SKM-1 (cell line): Measurements from ENCODE around the gene ABCB6.
"Not testable (repeated sequence)": the region's sequence is repeated elsewhere in the genome, so short reads cannot be mapped to it uniquely, and the experiment has no call there.

Experiments
- DNase-seq: peaks from one replicate; lab custom pipeline; 2025; ENCODE audit not compliant: unreplicated experiment; lab: John Stamatoyannopoulos, UW

The ABCB6 gene

GRCh38 chr2:219218732-219219701 lies at the start of gene ABCB6:
Gene ABCB6 (minus strand): TSS chr2:219218958. CDS start chr2:219218673, 285 bp downstream.
- DNase-seq, result no peak

GRCh38 chr2:219268294-219268693 lies 49.5 kb upstream of the ABCB6 start:
- no peak for DNase-seq

- no peak for DNase-seq
These were observed 48.1 kb upstream of the ABCB6 start for GRCh38 chr2:219266886-219267285.

GRCh38 chr2:219266232-219266631 lies 47.5 kb upstream of the ABCB6 start:
- DNase-seq, result no peak

- DNase-seq, result no peak
These were observed 42.5 kb upstream of the ABCB6 start for GRCh38 chr2:219261024-219261855.

- not testable (repeated sequence) for DNase-seq
These were observed 40.2 kb upstream of the ABCB6 start for GRCh38 chr2:219258942-219259341.

- peak; percentile 65 for DNase-seq
These were observed 35.9 kb upstream of the ABCB6 start for GRCh38 chr2:219254590-219255201.

GRCh38 chr2:219253753-219254589 lies 35.2 kb upstream of the ABCB6 start, which contains the start of gene TUBA4A:
Gene TUBA4A (minus strand): TSS chr2:219253918. CDS start chr2:219253858, 60 bp downstream.
- peak; percentile 56 for DNase-seq

GRCh38 chr2:219252900-219253752 lies 34.4 kb upstream of the ABCB6 start, which contains the start of gene TUBA4B:
Gene TUBA4B (plus strand): TSS chr2:219253243. CDS start chr2:219253408, 165 bp downstream.
- peak; percentile 27 for DNase-seq

- DNase-seq, result no peak
These were observed 33.8 kb upstream of the ABCB6 start for GRCh38 chr2:219252570-219252899.

- DNase-seq, result no peak
These were observed 33.3 kb upstream of the ABCB6 start for GRCh38 chr2:219252084-219252483.

- no peak for DNase-seq
These were observed 32.9 kb upstream of the ABCB6 start for GRCh38 chr2:219251656-219252055.

- no peak for DNase-seq
These were observed 31.5 kb upstream of the ABCB6 start for GRCh38 chr2:219250049-219250781.

GRCh38 chr2:219249203-219249980 lies 30.6 kb upstream of the ABCB6 start:
- DNase-seq, result no peak

GRCh38 chr2:219248845-219249202 lies 30.1 kb upstream of the ABCB6 start:
- DNase-seq, result no peak

GRCh38 chr2:219247678-219248642 lies 29.2 kb upstream of the ABCB6 start:
- no peak for DNase-seq

- no peak for DNase-seq
These were observed 27.8 kb upstream of the ABCB6 start for GRCh38 chr2:219246559-219246958.
